Activated CD8-positive, alpha-beta memory T cell treated with anti-CD3 and anti-CD28 coated beads for 36 hours (primary cell): ENCODE measurements around the gene SLC34A3. TPM values are rescaled to one million over a fixed set of nuclear protein-coding genes. Genes with fewer than 3 reads are reported as not detected.
"Not testable (repeated sequence)": the region's sequence is repeated elsewhere in the genome, so short reads cannot be mapped to it uniquely, and the experiment has no call there.

Experiments
- CTCF ChIA-PET: fragments of 350-600 bp; sonication (Branson Sonifier 250); formaldehyde crosslinking; loops from one replicate; lab custom pipeline; 2021; ENCODE audit warnings: antibody characterized with exemption; lab: Charles Lee
- POLR2A ChIA-PET: fragments of 350-600 bp; sonication (Branson Sonifier 250); formaldehyde crosslinking; loops from one replicate; lab custom pipeline; 2021; ENCODE audit warnings: antibody characterized with exemption; lab: Charles Lee
- total RNA-seq, 2 experiments: library from RNA; stranded (reverse); gene quantifications; one replicate each; pipeline ENCODE4 v1.2.3, GENCODE V29; 2021

Gene SLC34A3
- total RNA-seq, 2 experiments from 2014 or later: not detected

DNA sequence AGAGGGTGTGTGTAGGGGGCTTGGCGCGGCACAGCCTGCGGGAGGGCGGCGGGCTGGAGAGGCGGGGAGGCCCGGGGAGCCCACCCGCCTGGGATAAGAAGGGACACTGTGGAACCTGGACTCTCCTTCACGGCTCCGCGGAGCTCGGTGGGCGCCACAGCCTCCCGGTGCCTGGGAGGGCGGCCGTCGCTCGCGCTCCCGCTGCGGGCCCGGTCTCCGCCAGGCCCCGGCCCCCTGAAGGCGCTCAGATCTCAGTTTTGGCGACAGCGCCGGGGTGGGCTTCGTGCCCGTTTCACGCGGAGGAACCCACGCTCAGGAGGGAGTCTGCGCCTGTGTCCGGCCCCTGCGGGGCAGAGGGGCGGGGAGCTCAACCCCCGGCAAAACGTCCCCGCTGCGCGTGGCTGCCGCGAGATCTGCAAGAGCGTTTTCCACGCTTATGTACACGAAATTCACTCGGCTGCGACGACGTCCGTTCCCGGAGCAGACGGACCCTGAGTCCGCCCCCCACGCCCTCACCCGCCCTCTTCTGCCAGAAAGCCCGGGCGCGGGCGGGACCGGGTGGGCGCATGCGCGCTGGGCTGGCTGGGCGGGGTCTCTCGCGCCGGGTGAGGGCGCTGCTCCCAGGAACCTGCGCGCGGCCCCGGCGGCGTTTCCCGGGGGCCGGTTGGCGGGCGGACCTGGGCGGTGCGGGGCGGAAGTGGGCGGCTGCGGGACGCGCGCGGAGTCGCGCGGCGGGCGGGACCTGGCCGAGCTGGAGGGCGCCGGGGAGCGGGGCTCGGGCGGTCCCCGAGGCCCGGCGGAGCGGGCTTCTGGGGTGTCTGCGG lies 24.1 kb downstream of the SLC34A3 start, which contains the start of gene NELFB:
Gene NELFB (plus strand): TSS at position 704 of the 824 bp plus-strand sequence.
- ChIA-PET POLR2A (interaction anchor here (0.5 to 4.4 kb wide), 7 partner anchors 13 to 296 kb away, joined by 3 to 60 read pairs (median 4); partner anchors contain the start of genes RNF208, TOR4A and TUBB4B), CTCF (interaction anchor here (0.6 to 1.8 kb wide), 4 partner anchors 14 to 137 kb away, joined by 3 to 16 read pairs (median 6); partner anchors contain the start of gene TUBB4B)

DNA sequence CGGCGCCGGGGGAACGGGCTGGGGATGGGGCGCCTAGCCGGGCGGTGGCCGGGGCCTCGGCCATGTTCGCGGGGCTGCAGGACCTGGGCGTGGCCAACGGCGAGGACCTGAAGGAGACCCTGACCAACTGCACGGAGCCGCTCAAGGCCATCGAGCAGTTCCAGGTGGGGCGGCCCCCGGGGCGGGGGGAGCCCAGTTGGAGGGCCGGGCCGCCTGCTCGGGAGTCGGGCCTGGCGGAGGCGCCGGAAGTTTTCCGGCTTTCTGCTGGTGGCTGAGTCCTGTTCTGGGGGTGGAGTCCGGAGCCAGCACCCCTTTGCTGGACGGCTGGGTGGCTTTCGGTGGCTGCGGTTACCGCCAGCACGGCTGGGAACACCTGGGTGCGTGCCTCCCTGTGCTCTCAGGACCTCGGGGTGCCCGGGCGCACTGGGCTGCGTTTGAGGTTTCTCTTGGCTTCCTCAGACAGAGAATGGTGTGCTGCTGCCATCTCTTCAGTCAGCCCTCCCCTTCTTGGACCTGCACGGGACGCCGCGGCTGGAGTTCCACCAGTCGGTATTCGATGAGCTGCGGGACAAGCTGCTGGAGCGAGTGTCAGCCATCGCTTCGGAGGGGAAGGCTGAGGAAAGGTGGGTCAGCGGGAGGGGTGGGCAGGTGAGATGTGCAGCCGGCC lies 24.9 kb downstream of the SLC34A3 start:
- CTCF ChIA-PET: interaction anchor here (0.6 to 1.8 kb wide), 4 partner anchors 15 to 138 kb away, joined by 3 to 16 read pairs (median 6); partner anchors contain the start of gene TUBB4B
- POLR2A ChIA-PET: interaction anchor here (0.6 to 4.4 kb wide), 2 partner anchors 13 to 295 kb away, joined by 6 to 60 read pairs; partner anchors contain the start of gene TUBB4B

DNA sequence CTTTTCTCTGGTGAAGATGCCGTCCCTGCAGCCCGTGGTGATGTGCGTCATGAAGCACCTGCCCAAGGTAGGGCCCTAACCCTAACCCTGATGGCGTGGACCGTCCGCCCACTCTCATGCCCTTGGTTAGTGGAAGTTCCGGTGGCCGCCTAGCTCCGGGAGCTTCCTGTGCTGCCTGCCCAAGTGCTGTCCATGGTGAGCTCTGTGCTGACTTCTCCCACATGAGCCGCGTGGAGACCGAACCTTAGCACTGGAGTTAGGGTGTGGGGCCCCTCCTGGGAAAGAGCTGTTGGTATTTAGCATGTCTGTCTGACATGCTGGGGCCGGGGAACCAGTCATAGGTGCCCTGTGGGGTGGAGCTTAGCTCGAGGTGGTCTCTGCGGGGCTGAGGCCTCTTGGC lies 25.7 kb downstream of the SLC34A3 start:
- ChIA-PET POLR2A (interaction anchor here (0.5 to 4.4 kb wide), 2 partner anchors 14 to 186 kb away, joined by 4 to 60 read pairs; partner anchors contain the start of genes SAPCD2 and TUBB4B), CTCF (interaction anchor here (1.1 kb wide), 1 partner anchor 34 kb away, joined by 3 read pairs; the partner anchor contains the start of gene RNF208)

DNA sequence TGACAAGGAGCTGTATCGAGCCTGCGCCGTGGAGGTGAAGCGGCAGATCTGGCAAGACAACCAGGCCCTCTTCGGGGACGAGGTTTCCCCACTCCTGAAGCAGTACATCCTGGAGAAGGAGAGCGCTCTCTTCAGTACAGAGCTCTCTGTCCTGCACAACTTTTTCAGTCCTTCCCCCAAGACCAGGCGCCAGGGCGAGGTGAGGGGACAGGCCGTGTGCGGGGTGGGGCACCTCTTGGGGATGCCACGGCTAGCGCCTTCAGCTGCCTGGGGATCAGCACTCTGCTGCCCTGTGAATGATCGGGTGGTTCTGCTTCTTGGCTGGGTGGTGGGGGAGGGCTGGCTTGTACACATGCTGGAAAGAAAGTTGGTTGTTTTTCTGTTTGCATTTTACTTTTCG lies 26.2 kb downstream of the SLC34A3 start:
- ChIA-PET CTCF (interaction anchor here (1.1 kb wide), 1 partner anchor 34 kb away, joined by 3 read pairs; the partner anchor contains the start of gene RNF208), POLR2A (interaction anchor here (0.6 to 4.4 kb wide), 2 partner anchors 15 to 20 kb away, joined by 3 to 60 read pairs; partner anchors contain the start of genes TOR4A and TUBB4B)

DNA sequence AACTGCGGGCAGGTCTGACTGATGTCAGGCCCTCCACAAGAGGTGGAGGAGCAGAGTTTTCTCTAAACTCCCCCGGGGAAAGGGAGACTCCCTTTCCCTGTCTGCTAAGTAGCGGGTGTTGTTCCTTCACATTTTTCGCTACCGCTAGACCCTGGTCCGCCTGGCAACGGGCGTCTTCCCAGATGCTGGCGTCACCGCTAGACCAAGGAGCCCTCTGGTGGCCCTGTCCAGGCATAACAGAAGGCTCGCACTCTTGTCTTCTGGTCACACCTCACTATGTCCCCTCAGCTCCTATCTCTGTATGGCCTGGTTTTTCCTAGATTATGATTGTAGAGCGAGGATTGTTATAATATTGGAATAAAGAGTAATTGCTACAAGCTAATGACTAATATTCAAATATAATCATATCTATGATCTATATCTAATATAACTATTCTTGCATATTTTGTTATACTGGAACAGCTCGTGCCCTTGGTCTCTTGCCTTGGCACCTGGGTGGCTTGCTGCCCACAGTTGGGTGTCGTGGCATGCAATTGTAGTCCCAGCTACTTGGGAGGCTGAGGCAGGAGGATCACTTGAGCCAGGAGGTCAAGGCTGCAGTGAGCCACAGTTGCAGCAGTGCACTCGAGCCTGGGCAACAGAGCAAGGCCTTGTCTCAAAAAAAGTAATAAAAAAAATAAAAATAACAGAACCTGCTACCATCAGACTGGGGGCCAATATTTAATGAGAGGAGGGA lies 31.6 kb downstream of the SLC34A3 start:
- CTCF ChIA-PET, POLR2A ChIA-PET: not testable (repeated sequence)

DNA sequence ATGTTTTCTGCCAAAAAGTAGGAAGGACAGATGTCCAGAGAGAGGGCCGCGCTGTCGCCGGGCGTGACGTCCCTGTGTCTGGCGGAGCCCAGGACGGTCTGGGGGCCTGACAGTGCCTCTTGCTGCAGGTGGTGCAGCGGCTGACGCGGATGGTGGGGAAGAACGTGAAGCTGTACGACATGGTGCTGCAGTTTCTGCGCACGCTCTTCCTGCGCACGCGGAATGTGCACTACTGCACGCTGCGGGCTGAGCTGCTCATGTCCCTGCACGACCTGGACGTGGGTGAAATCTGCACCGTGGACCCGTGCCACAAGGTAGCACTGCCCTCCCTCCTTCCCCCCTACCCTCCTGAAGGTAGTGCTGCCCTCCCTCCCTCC lies 32.2 kb downstream of the SLC34A3 start:
- ChIA-PET POLR2A (no interaction called here), CTCF (no interaction called here)

DNA sequence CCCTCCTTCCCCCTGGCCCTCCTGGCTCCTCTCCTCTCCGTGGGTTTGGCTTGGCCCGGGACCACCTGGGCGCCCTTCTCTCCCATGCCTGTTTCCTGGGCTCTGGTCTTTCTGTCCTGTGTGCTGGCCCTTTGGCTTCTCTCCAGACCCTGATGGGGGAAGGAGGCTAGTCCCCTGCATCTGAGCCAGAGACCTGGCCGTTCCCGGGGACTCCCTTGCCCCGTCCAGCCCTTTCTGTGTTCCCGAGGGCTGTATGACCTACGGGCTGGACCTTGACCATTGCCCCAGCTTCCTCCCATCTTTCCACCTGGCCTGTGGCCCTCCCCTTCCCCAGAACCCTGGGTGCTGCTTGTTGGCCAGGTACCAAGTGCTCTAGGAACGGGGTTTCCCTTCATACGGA lies 32.8 kb downstream of the SLC34A3 start:
- CTCF ChIA-PET: interaction anchor here (3.1 kb wide), 1 partner anchor 27 kb away, joined by 9 read pairs; no protein-coding TSS in a partner anchor
- POLR2A ChIA-PET: no interaction called here

DNA sequence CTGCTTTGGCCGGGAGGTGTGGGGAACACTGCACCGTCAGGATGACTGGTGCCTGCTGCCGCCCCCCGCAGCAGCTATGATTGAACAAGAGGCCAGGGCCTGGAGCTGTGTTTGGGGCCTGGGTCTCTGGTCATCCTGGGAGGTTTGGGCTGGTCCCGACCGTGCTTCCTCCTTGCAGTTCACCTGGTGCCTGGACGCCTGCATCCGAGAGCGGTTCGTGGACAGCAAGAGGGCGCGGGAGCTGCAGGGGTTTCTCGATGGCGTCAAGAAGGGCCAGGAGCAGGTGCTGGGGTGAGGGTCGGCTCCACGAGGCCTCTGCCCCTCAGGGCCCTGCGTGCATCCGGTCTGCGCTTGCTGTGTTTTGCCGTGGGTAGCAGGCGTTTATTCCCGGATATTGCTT lies 33.4 kb downstream of the SLC34A3 start:
- CTCF ChIA-PET: interaction anchor here (0.7 to 3.1 kb wide), 2 partner anchors 22 to 28 kb away, joined by 3 to 9 read pairs; no protein-coding TSS in a partner anchor
- POLR2A ChIA-PET: interaction anchor here (0.9 kb wide), 1 partner anchor 134 kb away, joined by 3 read pairs; no protein-coding TSS in a partner anchor

DNA sequence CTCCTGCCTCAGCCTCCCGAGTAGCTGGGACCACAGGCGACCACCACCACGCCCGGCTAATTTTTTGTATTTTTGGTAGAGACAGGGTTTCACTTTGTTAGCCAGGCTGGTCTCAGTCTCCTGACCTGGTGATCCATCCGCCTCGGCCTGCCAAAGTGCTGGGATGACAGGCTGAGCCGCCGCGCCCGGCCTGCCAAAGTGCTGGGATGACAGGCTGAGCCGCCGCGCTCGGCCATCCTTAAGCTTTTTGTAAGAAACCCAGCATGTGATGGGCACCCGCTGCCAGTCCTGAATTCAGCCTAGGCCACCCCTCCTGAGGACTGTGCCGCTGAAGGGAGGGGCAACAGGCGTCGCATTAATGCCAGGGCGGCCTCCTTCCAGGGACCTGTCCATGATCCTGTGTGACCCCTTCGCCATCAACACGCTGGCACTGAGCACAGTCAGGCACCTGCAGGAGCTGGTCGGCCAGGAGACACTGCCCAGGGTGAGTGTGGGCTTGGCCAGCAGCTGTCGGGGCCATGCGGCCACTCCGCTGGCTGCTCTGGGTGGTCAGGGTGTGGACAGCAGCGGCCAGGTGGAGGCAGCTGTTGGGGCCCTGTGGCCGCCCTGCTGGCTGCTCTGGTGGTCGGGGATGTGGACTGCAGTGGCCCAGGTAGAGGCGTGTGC lies 34.9 kb downstream of the SLC34A3 start:
- ChIA-PET CTCF (interaction anchor here (3.1 kb wide), 1 partner anchor 29 kb away, joined by 9 read pairs; no protein-coding TSS in a partner anchor), POLR2A (interaction anchor here (0.6 kb wide), 1 partner anchor 179 kb away, joined by 4 read pairs; no protein-coding TSS in a partner anchor)

DNA sequence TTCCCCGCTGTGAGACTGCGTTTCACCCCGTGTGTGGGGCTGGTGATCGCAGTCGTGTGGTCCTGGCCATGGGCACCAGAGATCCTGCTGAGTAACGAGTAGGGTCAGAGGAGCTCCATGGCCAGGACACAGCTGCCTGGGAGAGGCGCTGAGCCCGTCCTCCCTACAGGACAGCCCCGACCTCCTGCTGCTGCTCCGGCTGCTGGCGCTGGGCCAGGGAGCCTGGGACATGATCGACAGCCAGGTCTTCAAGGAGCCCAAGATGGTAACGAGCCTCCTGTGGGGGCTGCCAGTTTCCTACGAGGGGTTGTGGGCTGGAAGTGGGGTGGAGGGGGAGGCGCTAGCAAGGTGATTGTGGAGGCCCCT lies 35.4 kb downstream of the SLC34A3 start:
- ChIA-PET POLR2A (no interaction called here), CTCF (interaction anchor here (3.1 kb wide), 1 partner anchor 30 kb away, joined by 9 read pairs; no protein-coding TSS in a partner anchor)

DNA sequence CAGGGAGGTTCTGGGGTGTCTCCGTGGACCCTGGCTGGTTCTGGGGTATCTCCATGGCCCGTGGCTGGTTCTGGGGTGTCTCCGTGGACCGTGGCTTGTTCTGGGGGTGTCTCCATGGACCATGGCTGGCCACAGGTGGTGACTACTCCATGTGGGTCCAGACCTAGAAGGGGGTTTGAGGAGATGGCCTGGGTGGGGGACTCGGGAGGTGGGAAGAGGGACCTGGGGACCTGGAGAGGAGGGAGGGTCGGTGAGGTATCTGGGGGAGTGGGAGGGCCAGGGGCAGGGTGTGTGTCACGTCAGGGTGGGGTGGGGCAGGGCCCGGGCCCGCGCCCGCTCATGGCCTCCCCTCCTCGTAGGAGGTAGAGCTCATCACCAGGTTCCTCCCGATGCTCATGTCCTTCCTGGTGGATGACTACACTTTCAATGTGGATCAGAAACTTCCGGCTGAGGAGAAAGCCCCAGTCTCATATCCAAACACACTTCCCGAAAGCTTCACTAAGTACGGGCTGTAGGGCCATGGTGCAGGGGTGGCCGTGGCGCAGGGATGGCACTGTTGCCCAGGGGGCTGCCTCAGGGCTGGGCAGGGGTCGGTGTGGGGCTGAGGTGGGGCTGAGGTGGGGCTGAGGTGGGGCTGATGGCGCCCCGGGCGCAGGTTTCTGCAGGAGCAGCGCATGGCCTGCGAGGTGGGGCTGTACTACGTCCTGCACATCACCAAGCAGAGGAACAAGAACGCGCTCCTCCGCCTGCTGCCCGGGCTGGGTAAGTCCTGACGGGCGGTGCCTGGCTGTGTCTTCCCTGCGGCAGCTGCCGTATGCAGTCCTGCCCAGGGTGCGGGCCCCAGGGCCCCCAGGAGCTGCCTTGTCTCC lies 36.1 kb downstream of the SLC34A3 start:
- ChIA-PET POLR2A (no interaction called here), CTCF (no interaction called here)

DNA sequence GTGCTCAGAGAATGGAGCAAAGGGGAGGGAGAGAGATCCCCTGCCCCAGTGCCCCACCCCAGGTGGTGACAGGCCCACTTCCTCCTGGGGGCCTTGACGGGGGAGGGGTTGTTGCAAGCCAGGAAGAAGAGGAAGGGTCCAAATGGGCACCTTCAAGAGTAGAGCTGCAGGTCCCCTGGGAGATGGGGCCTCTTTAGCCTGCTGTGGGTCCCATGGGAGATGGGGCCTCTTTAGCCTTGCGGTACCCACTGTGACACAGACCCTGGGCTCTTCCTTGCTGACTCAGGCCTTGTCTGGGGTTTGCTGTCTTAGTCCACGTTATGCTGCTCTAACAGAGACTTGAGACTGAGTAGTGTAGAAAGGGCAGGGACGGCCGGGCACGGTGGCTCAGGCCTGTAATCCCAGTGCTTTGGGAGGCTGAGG lies 37.2 kb downstream of the SLC34A3 start:
- CTCF ChIA-PET: no interaction called here

DNA sequence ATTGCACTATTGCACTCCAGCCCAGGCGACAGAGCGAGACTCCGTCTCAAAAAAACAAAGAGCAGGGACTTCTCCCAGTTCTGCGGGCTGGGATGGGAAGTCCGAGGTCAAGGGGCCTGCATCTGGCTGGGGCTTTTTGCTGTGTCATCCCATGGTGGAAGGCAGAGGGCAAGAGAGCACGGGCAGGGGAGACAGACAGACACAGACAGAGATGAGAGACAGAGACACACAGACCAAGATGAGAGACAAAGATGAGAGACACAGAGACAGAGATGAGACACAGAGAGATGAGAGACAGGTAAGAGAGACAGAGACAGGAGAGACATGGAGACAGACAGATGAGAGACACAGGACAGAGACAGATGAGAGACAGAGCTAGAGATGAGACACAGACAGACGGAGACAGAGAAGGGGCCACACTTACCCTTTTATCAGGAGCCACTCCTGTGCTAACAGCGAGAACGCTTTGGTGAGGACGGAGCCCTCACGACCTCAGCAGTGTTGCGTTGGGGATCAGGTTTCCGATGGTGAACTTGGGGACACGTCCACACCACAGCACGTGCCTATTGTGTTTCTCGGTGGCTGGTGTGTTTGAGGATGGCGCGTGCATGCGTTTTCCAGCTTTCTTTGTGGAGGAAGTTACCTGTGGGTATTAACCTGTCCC lies 38.0 kb downstream of the SLC34A3 start:
- ChIA-PET POLR2A (no interaction called here), CTCF (interaction anchor here (1.4 kb wide), 1 partner anchor 41 kb away, joined by 3 read pairs; the partner anchor contains the start of gene RNF224)

More for the DNA sequence above, 37.2 kb downstream of the SLC34A3 start:
- POLR2A ChIA-PET: no interaction called here

DNA sequence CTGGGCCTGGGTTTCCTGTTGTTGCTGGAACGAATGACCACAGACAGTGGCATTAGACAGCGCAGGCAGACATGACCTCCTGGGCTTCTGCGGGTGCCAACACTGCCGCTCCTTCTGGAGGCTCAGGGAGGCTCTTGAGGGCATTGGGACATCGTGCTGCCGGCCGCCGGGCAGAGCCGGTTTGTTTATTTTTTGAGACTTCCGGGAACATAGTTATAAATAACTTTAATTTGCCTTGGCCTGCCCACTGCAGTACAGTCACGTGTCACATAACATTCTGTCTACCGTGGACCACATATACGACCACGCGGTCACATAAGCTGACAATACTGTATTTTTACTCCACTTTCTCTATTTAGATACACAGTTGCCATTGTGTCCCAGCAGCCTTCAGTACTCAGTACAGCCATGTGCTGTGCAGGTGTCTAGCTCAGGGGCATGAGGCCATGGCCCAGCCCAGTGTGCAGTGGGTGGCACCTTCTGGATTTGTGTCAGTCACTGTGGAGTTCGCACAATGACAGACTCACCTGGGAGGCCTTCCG lies 38.6 kb downstream of the SLC34A3 start:
- ChIA-PET CTCF (interaction anchor here (1.4 kb wide), 1 partner anchor 42 kb away, joined by 3 read pairs; the partner anchor contains the start of gene RNF224), POLR2A (no interaction called here)

DNA sequence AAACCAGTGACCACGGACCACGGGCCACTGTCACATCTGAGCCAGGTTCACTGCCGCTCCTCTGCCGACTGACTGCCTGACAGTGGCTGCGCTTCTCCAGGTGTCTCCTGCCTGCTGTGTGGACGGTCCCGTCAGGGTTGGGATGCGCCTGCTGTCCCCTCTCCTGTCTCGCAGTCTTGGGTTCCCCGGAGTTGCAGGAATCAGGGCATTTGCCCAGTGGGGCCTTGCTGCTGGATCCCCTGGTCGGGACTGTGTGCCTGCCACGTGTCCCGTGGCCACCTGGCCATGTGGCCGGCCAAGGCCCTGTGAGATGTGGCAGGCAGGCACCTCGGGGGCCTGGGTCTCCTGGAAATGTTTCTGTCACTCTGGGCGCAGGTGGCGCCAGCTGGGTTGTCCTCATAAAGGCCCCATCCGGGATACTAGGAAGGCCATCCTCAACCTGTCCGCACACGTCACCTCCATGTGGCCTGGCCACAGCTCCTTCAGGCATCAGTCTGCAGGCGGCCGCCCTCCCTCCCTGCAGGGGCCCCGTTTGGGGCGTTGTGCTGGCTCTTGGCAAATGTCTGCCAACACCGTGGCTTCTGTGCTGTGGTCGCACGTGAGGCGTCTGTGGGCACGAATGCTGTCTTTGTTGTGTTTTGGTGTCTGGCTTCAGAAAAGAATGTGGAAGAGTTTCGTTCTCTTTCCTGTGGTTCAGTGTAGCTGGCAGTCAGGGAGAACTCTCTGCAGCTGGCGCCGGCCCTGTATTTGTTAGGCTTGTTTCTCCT lies 40.4 kb downstream of the SLC34A3 start:
- CTCF ChIA-PET: no interaction called here
- POLR2A ChIA-PET: no interaction called here

DNA sequence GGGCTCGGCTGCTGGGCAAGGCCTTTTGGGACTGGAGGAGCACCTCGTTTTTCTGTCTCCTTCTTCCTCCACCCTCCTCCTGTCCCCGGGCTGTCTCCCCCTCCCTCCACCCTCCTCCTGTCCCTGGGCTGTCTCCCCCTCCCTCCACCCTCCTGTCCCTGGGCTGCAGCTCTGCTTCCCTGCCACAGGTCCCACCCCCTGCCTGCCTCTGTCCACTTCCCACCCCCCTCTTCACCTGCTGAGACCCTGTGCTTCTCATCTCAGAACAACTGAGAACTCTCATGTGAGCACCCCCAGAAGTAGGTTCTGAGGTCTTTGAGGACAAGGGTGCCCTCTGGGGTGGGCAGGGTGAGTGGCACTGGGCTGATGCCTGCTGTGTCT lies 41.0 kb downstream of the SLC34A3 start:
- ChIA-PET POLR2A (no interaction called here), CTCF (no interaction called here)
